WTC11 (cell line): ENCODE measurements around the gene SLC25A20. TPM values are rescaled to one million over a fixed set of nuclear protein-coding genes. Genes with fewer than 3 reads are reported as not detected.
A peak's percentile ranks its signal among the peaks of the same experiment; 100 is the strongest.

ENCODE experiments used
- ATAC-seq: fragments of 200-7000 bp; cut with Tn5 transposase; 2 replicates; pipeline ENCODE4 v1.10.0; 2021; ENCODE audit warnings: mild to moderate bottlenecking, moderate library complexity
- CTCF ChIA-PET: fragments of 300-600 bp; sonication (Branson Sonifier 250); formaldehyde crosslinking; loops from one replicate; lab custom pipeline; 2021; ENCODE audit warnings: antibody characterized with exemption; lab: Charles Lee
- POLR2A ChIA-PET: fragments of 350-600 bp; sonication (Branson Sonifier 250); formaldehyde crosslinking; loops from one replicate; lab custom pipeline; 2021; ENCODE audit warnings: antibody characterized with exemption; lab: Charles Lee
- DNase-seq: peaks from one replicate; pipeline ENCODE4 v3.0.0; 2021; ENCODE audit warnings: low spot score
- H3K27ac Mint-ChIP-seq: 2 replicates; pipeline ENCODE4 v1.8.0; 2021; ENCODE audit warnings: mixed read lengths
- H3K27me3 Mint-ChIP-seq: 2 replicates; pipeline ENCODE4 v1.8.0; 2021; ENCODE audit warnings: low read depth, mild to moderate bottlenecking, moderate library complexity, mixed read lengths
- H3K36me3 Mint-ChIP-seq: 2 replicates; pipeline ENCODE4 v1.8.0; 2021; ENCODE audit warnings: mixed read lengths
- H3K4me1 Mint-ChIP-seq: 2 replicates; pipeline ENCODE4 v1.8.0; 2022; ENCODE audit warnings: mixed read lengths
- H3K4me3 Mint-ChIP-seq: 2 replicates; pipeline ENCODE4 v1.8.0; 2021; ENCODE audit warnings: mild to moderate bottlenecking, moderate library complexity, mixed read lengths
- H3K9me3 Mint-ChIP-seq: 2 replicates; pipeline ENCODE4 v1.8.0; 2021; ENCODE audit warnings: mixed read lengths
- ATF1 ChIP-seq: sonication (generic); formaldehyde crosslinking; IDR thresholded peaks from 2 replicates; pipeline ENCODE4 v1.8.1; 2023; ENCODE audit warnings: mild to moderate bottlenecking, moderate library complexity, missing genetic modification reagents
- FOXJ3 ChIP-seq: sonication (generic); formaldehyde crosslinking; IDR thresholded peaks from 2 replicates; pipeline ENCODE4 v1.9.0; 2021; ENCODE audit warnings: missing genetic modification reagents, mild to moderate bottlenecking, borderline replicate concordance
- NR2C2 ChIP-seq: sonication (generic); formaldehyde crosslinking; IDR thresholded peaks from 2 replicates; pipeline ENCODE4 v1.8.0; 2022; ENCODE audit warnings: mild to moderate bottlenecking, missing genetic modification reagents
- PRDM15 ChIP-seq: sonication (generic); formaldehyde crosslinking; IDR thresholded peaks from 2 replicates; pipeline ENCODE4 v1.8.0; 2022; ENCODE audit warnings: missing genetic modification reagents
- PRRX2 ChIP-seq: fragments of 250-450 bp; sonication (Bioruptor Pico); IDR thresholded peaks from 2 replicates; pipeline ENCODE4 v1.8.0; 2021; ENCODE audit warnings: mild to moderate bottlenecking
- USF1 ChIP-seq: sonication (generic); formaldehyde crosslinking; IDR thresholded peaks from 2 replicates; pipeline ENCODE4 v1.8.0; 2022; ENCODE audit warnings: mild to moderate bottlenecking, missing genetic modification reagents
- ZNF317 ChIP-seq: sonication (generic); formaldehyde crosslinking; IDR thresholded peaks from 2 replicates; pipeline ENCODE4 v1.8.1; 2023; ENCODE audit warnings: low read depth, mild to moderate bottlenecking, moderate library complexity, missing genetic modification reagents, borderline replicate concordance
- total RNA-seq: library from RNA; stranded (reverse); gene quantifications from 3 replicates; pipeline ENCODE4 v1.2.3, GENCODE V29; 2021
- TF ChIP-seq, protein P1 (sequence below): sonication (generic); formaldehyde crosslinking; IDR thresholded peaks from 2 replicates; pipeline ENCODE4 v1.8.1; 2023; ENCODE audit warnings: mild to moderate bottlenecking, missing genetic modification reagents, moderate library complexity
- TF ChIP-seq, protein P2 (sequence below): sonication (generic); formaldehyde crosslinking; IDR thresholded peaks from 2 replicates; pipeline ENCODE4 v1.8.1; 2022; ENCODE audit warnings: low read depth, missing genetic modification reagents, borderline replicate concordance
- TF ChIP-seq, protein P3 (sequence below): sonication (generic); formaldehyde crosslinking; IDR thresholded peaks from 2 replicates; pipeline ENCODE4 v1.8.0; 2023; ENCODE audit warnings: mild to moderate bottlenecking, missing genetic modification reagents
- TF ChIP-seq, protein P4 (sequence below): sonication (generic); formaldehyde crosslinking; IDR thresholded peaks from 2 replicates; pipeline ENCODE4 v1.8.0; 2023; ENCODE audit warnings: missing genetic modification reagents
- TF ChIP-seq, protein P5 (sequence below): sonication (generic); formaldehyde crosslinking; conservative IDR thresholded peaks from 2 replicates; pipeline ENCODE4 v1.8.1; 2022; ENCODE audit warnings: mild to moderate bottlenecking, missing genetic modification reagents

Gene SLC25A20
- total RNA-seq, 1 experiment from 2014 or later: 4.9 TPM

- TF ChIP-seq USF1 (CRISPR knock-in tag) (no peak), PRRX2 (CRISPR knock-in tag) (no peak), PRDM15 (no peak), ZNF317 (CRISPR knock-in tag) (no peak), FOXJ3 (CRISPR knock-in tag) (no peak), NR2C2 (CRISPR knock-in tag) (no peak), ATF1 (CRISPR knock-in tag) (no peak)
- TF ChIP-seq, protein P1, sequence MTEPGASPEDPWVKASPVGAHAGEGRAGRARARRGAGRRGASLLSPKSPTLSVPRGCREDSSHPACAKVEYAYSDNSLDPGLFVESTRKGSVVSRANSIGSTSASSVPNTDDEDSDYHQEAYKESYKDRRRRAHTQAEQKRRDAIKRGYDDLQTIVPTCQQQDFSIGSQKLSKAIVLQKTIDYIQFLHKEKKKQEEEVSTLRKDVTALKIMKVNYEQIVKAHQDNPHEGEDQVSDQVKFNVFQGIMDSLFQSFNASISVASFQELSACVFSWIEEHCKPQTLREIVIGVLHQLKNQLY (CRISPR knock-in tag): no peak
- TF ChIP-seq, protein P2, sequence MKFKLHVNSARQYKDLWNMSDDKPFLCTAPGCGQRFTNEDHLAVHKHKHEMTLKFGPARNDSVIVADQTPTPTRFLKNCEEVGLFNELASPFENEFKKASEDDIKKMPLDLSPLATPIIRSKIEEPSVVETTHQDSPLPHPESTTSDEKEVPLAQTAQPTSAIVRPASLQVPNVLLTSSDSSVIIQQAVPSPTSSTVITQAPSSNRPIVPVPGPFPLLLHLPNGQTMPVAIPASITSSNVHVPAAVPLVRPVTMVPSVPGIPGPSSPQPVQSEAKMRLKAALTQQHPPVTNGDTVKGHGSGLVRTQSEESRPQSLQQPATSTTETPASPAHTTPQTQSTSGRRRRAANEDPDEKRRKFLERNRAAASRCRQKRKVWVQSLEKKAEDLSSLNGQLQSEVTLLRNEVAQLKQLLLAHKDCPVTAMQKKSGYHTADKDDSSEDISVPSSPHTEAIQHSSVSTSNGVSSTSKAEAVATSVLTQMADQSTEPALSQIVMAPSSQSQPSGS (CRISPR knock-in tag): no peak
- TF ChIP-seq, protein P3, sequence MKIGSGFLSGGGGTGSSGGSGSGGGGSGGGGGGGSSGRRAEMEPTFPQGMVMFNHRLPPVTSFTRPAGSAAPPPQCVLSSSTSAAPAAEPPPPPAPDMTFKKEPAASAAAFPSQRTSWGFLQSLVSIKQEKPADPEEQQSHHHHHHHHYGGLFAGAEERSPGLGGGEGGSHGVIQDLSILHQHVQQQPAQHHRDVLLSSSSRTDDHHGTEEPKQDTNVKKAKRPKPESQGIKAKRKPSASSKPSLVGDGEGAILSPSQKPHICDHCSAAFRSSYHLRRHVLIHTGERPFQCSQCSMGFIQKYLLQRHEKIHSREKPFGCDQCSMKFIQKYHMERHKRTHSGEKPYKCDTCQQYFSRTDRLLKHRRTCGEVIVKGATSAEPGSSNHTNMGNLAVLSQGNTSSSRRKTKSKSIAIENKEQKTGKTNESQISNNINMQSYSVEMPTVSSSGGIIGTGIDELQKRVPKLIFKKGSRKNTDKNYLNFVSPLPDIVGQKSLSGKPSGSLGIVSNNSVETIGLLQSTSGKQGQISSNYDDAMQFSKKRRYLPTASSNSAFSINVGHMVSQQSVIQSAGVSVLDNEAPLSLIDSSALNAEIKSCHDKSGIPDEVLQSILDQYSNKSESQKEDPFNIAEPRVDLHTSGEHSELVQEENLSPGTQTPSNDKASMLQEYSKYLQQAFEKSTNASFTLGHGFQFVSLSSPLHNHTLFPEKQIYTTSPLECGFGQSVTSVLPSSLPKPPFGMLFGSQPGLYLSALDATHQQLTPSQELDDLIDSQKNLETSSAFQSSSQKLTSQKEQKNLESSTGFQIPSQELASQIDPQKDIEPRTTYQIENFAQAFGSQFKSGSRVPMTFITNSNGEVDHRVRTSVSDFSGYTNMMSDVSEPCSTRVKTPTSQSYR (CRISPR knock-in tag): no peak
- TF ChIP-seq, all 79 proteins: peak for 0
Measured at GRCh38 chr3:48856469-48856868, 42.2 kb downstream of the SLC25A20 start (continued).

DNA sequence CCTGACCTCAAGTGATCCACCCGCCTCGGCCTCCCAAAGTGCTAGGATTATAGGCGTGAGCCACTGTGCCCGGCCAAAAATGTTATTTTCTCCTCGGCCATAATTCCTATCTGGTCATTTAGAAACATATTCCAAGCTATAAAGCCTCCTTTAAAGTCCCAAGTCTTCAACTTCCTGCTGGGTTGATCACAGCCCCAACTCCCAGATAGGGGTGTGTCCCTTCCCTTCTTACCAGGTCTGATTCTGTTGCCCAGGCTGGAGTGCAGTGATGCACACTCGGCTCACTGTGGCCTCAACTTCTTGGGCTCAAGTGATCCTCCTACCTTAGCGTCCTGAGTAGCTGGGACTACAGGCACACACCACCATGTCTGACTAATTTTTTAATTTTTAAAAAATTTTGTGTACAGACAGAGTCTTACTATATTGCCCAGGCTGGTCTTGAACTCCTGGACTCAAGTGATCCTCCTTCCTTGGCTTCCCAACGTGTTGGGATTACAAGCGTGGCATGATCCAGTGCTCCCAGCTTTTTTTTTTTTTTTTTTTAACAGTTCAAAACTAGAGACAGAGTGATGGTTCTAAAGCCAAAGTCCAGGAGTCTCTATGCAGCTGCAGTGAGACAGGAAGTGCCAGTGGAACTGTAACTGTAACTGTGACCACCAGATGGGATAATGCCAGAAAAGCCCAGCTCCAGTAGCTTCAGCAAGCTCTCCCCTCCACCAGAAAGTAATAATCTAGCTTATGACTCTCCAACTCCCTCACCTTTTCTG, 42.8 kb downstream of the SLC25A20 start:
- H3K27me3 Mint-ChIP-seq: no peaks in the 10 kb centered on the region

More for the DNA sequence above, 42.8 kb downstream of the SLC25A20 start:
- Mint-ChIP-seq H3K9me3 (no peaks in the 10 kb centered on the region), H3K4me3 (no peak overlapping the region), H3K27ac (peak overlapping the region; percentile 83), H3K4me1 (no peaks in the 10 kb centered on the region), H3K36me3 (no peaks in the 10 kb centered on the region)
- CTCF ChIA-PET: interaction anchor here (1.2 to 1.7 kb wide), 4 partner anchors 8 to 132 kb away, joined by 3 to 6 read pairs (median 4); partner anchors contain the start of gene PRKAR2A
- DNase-seq: no peak
- TF ChIP-seq, protein P4, sequence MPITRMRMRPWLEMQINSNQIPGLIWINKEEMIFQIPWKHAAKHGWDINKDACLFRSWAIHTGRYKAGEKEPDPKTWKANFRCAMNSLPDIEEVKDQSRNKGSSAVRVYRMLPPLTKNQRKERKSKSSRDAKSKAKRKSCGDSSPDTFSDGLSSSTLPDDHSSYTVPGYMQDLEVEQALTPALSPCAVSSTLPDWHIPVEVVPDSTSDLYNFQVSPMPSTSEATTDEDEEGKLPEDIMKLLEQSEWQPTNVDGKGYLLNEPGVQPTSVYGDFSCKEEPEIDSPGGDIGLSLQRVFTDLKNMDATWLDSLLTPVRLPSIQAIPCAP (CRISPR knock-in tag): no peak
- TF ChIP-seq, protein P2 (CRISPR knock-in tag): no peak
- TF ChIP-seq, protein P5, sequence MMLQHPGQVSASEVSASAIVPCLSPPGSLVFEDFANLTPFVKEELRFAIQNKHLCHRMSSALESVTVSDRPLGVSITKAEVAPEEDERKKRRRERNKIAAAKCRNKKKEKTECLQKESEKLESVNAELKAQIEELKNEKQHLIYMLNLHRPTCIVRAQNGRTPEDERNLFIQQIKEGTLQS (CRISPR knock-in tag): no peak
- ATAC-seq: no peak
- POLR2A ChIA-PET: interaction anchor here (0.6 kb wide), 1 partner anchor 139 kb away, joined by 3 read pairs; the partner anchor contains the start of gene IP6K2
